Epithelial cell of prostate (primary cell): Measurements from ENCODE around the gene TEX44.

ENCODE experiments used
- DNase-seq: peaks from one replicate; pipeline ENCODE4 v3.0.0-alpha.2; 2011; ENCODE audit warnings: low read depth, low spot score
- H3K27ac ChIP-seq: fragments of 450-650 bp; 2 replicates; pipeline ENCODE4 v1.5.1; 2017; ENCODE audit warnings: mild to moderate bottlenecking

Gene TEX44

DNA sequence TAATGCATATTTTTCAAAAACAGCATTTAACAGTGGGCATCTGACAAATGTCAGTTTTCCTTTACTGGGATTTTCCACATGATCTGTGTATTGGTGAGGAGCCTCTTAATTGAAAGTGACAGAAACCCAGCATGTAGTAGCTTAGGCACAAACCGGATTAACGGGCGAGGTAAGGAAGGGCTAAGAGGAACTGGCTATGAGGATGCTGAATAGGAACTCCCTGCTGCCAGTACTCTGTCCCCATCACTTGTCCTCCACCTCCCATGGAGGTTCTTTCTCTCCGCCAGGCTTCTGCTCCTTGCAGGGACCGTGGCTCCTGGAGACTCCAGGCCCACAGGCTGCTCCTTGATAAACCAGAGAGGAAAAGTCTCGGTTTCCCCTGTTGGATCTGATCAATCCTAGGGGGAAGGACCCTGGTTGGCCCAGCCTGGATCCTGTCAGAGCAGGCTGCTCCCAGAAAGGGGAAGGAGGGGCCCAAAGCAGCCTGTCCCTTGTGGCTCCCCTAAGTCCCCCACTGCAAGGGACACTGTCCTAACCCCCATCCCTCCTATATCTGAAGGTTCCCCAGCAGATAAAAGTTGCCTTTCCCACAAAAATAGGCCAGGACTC lies 10.3 kb downstream of the TEX44 start:
- no peak overlapping the region for H3K27ac ChIP-seq
- DNase-seq, result no peak

DNA sequence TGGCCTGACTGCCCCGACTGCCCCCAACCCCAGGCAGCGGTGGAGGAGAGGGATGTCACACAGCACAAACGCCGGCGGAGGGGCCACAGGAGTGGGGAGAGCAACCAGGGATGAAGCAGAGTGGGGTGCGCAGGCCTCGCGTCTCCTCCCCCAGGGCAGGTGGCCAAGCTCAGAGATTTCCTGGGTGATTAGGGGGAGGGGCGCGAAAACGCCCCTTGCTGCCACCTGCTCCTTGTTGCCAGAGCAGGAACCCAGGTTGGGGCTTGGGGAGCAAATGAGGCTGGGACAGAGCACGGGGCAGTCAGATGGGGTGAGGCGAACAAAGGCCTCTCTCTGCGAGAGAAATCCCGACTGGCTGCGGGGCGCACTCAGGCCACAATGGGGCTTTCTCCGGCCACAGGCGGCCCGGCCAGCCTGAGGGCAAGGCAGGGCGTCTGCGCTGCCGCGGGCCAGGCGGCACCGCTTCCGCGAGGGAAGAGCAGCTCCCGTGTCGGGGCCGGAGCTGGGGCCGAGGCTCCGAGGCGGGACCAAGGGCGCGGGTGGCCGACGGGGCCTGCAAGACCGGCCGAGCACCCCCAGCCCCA lies 11.5 kb downstream of the TEX44 start:
- no peak for DNase-seq
- H3K27ac ChIP-seq, result peak overlapping the region; percentile 17

DNA sequence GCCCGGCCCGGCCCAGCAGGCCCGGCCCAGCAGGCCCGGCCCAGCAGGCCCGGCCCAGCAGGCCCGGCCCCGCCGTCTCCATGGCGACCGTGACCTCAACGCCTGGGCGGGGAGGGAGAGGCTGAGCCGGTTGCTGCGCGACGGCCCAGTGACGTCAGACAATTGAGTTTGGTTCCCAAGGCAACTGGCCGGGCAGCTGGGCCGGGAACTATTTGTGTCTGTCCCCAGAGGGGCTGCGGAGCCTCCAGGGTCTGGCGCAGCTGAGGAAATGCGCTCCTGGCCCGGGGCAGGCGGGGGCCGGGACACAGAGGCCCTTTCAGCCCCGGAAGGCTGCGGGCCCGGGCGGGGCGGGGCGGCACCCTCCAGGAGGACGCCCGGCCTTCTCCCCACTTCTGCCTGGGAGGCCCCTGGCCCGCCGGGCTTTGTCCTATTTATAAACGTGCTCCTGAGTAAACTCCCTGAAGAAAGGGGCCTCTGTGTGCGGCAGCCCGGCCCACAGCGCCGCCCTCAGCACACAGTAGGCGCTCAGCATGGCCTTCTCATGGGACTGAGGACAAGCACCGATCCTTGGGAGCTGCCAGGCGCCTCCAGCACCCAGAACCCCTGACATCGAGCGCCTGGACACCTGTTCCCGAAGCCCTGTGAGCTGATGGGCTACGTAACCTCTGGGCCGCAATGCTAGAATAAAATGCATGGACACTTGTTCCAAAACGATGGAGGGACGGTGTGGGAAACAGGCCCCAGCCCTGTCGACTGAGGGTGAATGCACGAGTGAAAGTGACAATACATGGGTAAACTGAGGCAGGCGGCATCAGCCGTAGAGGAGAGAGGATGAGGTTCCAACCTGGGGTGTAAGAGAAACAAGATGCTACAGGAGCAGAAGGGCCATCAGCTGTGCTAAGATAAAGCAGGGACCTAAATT lies 12.3 kb downstream of the TEX44 start:
- DNase-seq, result peak; percentile 69
- H3K27ac ChIP-seq, result peak overlapping the region; percentile 17

DNA sequence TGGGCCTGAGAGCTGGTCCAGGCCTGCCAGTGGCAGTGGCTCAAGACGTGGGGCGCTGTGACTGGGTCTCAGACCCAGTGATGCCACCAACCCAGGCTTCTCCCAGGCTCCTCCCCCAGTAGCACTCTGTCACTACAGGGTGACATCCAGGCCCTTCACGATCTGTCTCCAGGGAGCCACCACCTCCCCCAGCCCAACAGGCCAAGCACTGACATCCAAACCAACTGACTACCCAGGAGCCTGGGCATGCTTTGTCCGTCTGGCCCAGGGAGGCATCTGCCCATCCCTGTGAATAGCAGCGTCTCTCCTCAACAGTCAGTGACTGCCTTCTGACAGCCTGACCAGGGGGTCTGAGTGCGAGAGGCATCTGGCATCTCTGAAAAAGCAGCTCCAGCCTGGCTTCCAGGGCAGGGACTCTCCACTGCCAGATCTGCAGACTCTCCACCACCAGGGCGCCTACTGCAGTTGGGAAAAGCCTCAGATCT lies 13.0 kb downstream of the TEX44 start:
- no peak for DNase-seq
- no peak overlapping the region for H3K27ac ChIP-seq

DNA sequence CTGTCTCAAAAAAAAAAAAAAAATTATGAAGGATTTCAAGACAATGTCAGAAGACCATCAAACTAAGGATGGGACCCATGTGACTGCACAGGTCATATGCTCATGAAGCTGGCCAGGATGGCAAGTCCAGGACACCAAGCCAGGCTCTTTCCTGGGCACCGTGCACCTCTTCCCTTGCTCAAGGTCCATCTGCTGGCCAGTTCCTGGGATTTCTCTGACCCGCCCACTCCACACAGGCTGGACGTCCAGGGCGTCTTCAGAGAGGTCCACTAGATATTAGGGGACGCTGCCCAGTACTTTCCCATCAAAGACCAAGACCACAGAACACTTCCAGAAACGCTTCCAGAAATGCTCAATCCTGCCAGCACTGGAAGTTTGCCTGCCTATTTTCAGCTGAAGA lies 14.3 kb downstream of the TEX44 start:
- DNase-seq, result no peak
- H3K27ac ChIP-seq, result no peak overlapping the region

DNA sequence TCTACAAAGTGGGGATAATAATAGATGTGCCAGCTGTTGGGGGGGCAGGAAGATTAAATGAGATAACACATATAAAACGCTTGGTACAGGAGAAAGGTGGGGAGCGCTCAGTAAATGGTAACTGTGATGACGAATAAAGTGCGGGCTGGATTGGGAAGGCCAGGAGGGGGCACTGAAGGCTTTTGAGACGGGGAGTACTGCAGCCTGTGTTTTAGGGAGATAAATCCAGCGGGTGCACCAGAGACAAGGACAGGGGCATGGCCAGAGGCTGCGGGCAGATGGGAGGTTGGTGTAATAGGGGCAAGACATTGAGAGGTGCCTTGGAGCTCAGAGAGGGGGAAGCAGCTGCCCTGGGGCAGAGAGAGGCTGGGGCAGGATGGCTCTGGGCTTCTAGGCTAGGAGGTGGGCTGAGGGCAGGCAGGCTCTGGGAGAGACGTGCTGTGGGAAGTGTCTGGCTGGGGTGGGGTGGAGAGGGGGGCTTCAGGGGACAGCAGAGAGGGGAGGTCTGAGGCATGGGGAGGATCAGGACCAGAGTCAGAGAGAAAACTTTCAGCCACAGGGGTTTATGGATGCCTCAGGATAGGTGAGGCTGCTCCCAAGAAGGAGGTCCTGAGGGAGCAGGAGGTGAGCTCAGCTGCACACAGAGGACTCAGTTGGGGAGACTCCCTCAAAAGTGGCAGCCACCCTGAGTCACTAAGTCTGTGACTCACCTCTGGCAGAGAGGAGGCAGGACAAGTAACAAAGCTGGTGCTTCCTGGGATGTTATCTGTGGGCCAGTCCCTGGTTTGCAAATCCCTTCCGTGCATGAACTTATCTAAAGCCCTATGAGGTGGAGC lies 18.8 kb downstream of the TEX44 start:
- DNase-seq, result peak; percentile 83
- H3K27ac ChIP-seq, result peak overlapping the region; percentile 90

DNA sequence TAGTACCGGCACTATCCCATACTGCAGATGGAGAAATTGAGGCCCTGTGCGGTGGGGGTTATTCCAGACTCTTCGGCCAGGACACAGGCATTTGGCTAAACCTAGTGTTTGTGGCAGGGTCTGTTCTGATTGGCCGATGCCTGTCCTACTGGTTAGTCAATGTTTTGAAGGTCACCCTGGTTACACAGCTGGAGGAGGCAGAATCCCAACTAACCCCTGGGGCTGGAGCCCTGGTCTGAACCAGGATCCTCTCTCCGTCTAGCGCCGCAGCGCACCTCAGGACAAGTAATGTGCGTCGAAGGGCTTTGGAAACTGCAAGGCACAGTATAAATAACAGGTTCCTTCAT lies 19.4 kb downstream of the TEX44 start:
- peak overlapping the region; percentile 90 for H3K27ac ChIP-seq
- DNase-seq, result no peak

DNA sequence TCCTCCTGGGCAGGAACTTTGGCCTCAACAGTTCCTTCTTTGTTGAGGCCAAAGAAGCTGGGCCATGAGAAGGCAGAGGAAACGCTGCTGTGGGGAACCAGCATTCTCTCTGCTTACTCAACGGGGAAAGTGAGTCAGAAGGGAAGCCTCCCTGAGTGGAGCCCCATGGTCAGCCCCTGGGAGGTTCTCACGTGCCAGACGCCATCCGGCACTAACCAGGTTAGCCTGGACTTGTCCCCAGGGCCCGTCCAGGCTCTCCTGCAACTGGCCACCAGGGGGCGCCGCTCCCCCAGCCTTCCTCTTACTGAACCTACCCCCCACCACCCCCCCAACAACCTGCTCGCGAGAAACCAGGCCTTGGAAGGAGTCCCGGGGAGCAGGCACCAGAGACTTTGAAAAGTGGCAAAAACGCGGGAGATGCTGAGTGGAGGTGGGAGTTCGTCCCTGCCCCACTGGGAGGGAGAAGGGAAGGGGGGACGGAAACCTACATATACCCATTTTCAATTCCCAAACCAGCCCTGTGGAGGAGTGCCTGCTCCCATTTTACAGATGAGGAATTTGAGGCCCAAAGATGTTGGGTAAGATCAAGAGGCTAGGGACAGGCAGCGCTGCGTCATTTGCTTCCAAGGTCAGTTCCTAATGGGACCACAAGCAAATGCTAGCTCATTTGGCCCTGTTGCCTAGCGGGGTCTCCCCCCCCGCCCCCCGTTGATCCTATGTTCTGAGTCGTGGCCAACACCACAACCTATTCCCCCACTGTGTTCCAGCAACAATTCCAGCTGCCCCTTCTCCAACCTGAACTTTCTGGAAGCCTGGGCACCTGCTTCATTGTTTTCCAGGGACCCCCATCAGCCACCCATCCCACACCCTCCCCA lies 20.0 kb downstream of the TEX44 start:
- peak overlapping the region; percentile 90 for H3K27ac ChIP-seq
- peak; percentile 88 for DNase-seq

DNA sequence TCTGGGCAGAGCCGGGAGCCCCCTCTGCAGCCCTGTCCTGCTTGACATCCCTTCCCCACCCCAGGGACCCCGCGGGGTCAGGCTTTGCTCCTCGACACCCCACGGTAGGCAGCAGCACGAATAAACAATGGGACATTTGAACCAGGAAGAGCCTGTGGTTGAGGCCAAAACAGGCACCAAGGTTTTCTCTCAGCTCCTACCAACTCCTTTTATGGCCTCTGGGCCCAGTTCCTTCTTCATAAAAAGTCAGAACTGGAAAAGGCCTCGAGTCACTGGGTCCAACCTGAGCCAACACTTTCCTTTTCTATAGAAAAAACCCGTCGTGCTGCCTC lies 20.6 kb downstream of the TEX44 start:
- peak overlapping the region; percentile 90 for H3K27ac ChIP-seq
- DNase-seq, result no peak

DNA sequence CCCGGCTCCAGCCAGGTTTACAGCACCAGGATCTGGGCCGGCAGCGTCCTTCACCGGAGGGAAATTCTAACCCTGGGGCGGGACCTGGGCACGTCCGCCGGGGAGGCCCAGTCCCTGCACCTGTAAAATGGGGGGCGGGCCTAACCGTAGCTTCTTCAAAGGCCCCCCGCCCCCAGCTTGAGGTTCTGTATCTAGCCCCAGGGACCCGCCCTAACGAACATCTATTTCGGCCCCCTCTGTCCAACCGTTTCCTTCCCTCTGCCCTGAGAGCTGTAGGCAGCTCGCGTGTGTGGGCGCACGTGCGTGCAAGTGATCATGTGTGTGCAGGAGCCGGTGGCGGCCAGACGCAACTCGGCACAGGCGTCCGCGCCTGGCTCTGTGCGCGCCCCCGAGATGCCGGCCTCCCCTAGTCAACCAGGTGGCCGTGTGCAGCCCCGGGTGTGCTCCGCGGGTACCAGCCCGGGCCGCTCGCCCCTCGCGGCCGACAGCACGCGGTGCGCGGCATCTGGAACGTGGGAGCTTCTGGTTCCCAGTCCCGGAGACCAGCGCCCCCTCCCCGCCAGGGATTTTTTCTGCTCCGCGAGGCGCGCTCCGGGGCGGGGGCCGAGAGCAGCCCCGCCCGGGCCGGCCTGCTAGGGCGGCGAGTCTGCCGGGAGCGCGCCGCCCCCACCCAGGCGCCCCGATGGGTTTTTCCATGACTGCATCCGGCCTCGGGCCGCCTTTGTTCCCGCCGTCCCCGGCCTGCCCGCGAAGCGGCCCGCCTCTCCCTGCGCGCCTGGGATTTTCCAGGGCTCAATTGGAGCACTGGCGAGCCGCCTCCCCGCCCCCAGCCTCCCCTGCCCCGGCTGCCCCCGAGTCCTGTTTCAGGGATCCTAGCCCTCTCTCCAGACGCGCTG lies 21.2 kb downstream of the TEX44 start:
- peak overlapping the region; percentile 90 for H3K27ac ChIP-seq
- no peak for DNase-seq

DNA sequence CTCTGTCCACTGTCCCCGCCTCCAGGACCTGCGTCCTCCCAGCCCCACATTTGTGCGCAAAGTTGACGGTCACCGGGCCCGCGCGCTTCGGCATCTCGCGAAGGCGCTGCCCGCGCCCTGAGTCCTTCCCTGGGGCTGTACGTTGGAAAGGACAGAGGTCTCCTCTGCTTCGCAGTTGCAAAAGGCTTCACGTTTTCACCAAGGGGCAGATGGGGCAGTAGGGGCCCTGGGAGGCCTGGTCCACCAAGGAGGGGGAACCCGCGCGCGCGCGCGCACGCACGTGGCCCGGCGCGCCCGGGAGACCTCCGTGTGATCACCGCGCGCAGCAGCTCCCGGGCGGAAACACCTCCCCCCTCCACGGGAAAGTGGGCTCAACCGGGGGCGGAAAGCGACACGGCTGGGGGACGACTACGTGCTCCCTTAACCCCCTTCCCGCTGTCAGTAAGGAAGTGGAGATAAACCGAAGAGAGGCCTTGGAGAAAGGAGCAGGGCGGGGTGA lies 21.9 kb downstream of the TEX44 start:
- H3K27ac ChIP-seq, result peak overlapping the region; percentile 90
- no peak for DNase-seq

DNA sequence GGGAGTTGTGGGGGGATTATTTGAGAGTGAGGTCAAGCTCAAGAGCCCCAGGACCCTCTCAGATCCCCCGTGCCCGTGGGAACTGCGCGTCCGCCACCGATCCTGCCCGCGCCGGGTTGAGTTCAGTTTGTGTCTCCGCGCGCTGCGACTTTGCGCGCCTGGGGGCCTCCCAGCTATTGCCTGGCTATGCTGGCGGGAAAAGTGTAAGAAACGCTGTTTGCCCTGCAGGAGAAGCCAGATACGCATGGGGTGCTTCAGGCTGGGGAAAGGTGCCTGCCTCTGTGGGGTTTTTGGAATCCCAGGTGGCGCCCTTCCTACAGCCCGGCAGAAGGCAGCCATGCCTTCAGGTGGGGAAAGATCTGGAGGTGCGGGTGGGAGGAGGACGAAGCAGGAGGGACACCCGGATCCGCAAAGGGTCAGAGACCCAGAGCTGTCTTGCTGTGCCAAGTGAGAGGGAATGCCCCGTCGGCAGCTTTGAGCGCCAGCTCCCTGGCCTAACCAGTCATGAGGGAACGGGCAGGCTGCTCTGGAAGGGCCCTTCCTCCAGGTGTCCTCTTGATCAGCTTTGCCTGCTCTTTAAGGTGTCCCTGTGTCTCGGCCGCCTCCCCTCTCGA lies 22.5 kb downstream of the TEX44 start:
- no peak overlapping the region for H3K27ac ChIP-seq
- DNase-seq, result no peak

DNA sequence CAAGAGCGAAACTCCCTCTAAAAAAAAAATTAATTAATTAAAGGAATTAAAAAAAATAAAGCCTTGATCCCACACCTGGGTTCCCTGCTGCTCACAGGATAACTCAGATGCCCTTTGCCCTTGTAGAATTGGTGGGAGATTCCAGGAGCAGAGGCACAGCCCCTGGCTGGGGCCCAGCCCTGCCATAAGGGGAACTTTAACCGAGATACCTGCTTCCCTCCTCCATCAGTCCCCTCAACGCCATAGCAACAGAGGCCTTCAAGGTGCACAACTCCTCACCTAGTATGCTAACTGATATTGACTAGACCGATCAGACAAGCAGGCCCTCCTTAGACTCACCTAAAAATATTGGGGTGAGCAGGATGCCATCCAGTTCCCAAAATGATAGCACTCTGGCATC lies 23.6 kb downstream of the TEX44 start:
- no peak for DNase-seq
- H3K27ac ChIP-seq, result no peak overlapping the region

DNA sequence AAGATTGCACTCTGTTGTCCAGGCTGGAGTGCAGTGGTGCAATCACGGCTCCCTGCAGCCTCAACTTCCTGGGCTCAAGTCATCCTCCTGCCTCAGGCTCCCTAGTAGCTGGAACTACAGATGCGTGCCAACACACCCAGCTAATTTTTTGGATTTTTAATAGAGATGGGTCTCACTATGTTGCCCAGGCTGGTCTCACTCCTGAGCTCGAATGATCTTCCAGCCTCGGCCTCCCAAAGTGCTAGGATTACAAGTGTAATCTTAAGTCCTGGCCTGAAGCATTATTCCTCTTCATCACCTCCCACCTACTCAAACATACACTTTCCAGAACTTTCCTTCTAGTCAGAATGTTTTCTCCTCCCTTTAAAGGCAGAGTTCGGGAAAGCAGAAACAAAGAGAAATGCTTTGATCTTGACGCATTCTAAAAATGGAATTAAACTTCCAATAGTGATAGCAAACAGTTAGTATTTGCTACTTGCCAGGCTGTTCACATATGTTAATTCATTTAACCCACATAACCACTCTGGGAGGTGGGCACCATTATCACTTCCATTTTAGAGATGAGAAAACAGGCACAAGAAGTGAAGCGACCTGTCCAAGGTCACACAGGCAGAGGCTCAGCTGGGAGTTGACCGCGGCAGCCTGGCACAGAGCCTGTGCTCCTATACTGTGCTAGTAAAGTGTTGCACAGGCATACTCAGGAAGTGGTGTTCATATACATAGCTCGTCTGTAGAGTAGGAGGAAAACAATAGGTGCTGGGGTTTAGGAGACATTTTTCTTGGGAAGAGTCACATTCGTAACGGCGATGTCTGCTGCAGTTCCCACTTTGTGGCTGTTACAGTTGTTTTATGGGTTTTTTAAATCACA lies 24.6 kb downstream of the TEX44 start:
- peak overlapping the region; percentile 18 for H3K27ac ChIP-seq
- DNase-seq, result no peak

DNA sequence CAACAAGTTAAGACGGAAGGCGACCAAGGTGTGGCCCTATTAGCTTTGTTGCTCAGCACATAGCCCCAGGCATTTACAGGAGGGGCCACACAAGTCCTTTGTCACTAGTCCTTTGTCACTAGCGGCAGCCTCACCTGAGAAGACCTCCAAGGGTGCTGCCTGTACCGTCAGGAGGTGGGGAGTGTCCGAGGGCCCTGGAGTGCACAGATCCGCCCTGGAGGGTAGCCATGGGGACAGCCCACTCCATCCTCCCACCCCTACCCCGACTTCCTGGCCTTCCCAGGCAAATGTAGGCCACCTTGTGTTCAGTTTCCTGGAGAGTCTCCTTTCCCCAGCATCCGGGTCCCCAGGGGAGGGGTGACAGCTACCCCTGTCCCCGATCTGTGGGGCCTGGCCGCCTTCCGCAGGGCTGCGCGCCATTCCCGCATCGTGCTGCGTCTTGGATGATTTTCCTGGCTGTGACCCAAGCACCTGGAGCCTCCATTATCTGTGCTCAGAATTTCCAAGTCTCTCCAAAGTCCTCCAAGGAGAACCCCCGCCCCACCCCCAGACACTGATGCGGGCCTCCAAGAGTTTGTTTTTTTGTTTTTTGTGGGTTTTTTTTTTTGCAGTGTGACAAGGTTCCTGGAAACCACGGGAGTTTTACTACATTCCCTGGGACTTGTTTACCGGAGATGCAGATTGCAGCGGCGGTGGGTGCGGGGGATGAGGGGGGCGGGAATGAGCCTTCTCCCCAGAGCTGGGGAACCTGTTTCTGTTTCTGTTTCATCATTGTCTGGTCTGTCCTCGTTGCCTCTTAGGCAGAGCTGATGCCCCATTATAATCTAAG lies 28.6 kb downstream of the TEX44 start:
- no peak overlapping the region for H3K27ac ChIP-seq
- no peak for DNase-seq

DNA sequence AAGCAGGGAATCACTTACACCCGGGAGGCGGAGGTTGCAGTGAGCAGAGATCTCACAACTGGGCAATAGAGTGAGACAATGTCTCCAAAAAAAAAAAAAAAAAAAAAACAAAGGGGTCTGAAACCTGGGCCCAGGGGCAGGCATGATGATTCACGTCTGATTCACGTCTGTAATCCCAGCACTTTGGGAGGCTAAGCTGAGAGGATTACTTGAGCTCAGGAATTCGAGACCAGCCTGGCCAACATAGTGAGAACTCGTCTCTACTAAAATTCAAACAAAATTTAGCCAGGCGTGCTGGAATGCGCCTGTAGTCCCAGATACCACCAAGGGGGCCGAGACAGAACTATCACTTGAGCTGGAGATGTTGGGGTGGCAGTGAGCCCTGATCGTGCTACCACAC lies 30.3 kb downstream of the TEX44 start:
- no peak for DNase-seq
- no peak overlapping the region for H3K27ac ChIP-seq
